ENCODE data around the gene FAM234B.

FAM234B gene

DNA sequence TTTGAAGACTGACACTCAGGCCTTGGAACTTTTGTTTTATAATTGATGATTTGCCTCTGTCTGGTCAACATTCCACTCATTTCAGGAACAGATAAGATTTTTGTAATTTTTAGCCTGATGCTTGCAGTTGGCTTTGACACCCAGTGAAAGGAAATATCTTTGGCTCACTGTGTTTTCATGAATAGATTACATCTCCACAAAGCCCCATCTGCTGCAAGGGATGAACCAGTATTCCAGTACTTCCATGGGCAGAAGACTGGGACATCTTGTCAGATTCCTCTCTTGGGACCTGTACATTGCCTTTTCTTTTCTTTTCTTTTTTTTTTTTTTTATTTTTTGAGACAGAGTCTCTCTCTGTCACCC lies 30.9 kb downstream of the FAM234B start:
- Histone ChIP-seq H3K9me2 (replicated peaks; ENCODE audit: insufficient read depth, low read length) (no peaks in the 10 kb centered on the region), H3K36me3 (ENCODE audit: low read length) (no peaks in the 10 kb centered on the region), H4K20me1 (ENCODE audit: low read depth, low read length) (no peaks in the 10 kb centered on the region), H3K4me3 (ENCODE audit: insufficient read depth, low read length, poor library complexity, severe bottlenecking) (no peak overlapping the region), H2AFZ (ENCODE audit: low read depth, low read length, severe bottlenecking) (no peak overlapping the region), H3F3A (ENCODE audit: insufficient read depth) (no peaks in the 10 kb centered on the region), H3K9me3 (ENCODE audit: insufficient read depth, low read length) (no peaks in the 10 kb centered on the region), H3K9ac (ENCODE audit: low read length) (no peak overlapping the region), H3K27ac (ENCODE audit: low read depth, low read length) (no peak overlapping the region), H3K4me2 (ENCODE audit: low read depth, low read length, poor library complexity, severe bottlenecking) (no peak overlapping the region), H3K27me3 (ENCODE audit: low read length) (no peaks in the 10 kb centered on the region), H3K79me2 (ENCODE audit: insufficient read depth, low read length) (no peaks in the 10 kb centered on the region)
- TF ChIP-seq EZH2phosphoT487 (conservative IDR thresholded peaks at IDR 0.05; ENCODE audit: low read length) = no peak
- TF ChIP-seq, protein P1, sequence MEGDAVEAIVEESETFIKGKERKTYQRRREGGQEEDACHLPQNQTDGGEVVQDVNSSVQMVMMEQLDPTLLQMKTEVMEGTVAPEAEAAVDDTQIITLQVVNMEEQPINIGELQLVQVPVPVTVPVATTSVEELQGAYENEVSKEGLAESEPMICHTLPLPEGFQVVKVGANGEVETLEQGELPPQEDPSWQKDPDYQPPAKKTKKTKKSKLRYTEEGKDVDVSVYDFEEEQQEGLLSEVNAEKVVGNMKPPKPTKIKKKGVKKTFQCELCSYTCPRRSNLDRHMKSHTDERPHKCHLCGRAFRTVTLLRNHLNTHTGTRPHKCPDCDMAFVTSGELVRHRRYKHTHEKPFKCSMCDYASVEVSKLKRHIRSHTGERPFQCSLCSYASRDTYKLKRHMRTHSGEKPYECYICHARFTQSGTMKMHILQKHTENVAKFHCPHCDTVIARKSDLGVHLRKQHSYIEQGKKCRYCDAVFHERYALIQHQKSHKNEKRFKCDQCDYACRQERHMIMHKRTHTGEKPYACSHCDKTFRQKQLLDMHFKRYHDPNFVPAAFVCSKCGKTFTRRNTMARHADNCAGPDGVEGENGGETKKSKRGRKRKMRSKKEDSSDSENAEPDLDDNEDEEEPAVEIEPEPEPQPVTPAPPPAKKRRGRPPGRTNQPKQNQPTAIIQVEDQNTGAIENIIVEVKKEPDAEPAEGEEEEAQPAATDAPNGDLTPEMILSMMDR (IDR thresholded peaks at IDR 0.05; ENCODE audit: insufficient read depth, low read length, poor library complexity, severe bottlenecking) = no peak

DNA sequence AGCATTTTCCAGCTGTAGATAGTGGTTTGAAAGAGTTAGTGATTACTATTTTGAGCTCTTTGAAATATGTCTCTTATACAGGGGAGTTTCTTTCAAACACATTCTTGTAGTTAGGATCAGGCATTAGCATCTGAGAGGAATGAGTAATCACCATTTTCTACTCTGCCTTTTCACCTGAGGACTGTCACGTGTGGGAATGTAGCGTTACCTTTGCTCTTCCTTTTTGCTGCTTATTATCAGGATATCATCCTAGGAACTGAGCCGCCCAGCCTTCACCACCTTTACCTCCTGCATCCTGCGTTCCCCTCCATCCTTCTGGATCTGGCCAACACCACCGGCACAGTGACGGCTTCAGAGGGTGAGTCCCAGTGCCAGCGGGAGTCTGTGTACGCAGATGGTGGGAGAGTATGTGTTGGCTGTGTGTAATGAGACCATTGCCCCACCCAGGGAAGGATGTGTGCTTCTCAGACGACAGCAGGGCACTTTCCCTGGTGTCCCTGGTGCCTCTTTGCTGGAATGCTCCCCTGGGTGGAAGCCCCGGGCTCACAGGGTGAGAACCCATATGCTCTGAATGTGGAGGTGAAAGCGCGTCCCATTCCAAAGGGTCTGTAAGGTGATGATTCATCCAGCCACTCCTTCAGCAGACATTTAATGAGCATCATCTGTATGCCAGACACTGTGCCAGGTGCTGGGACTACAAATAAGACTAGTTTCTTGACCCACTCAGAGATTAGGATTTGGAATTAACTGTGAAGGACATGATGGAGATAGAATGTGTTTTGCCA lies 31.8 kb downstream of the FAM234B start:
- H3K9ac ChIP-seq (ENCODE audit: low read length) = no peak overlapping the region
- no peaks in the 10 kb centered on the region for H3K9me2 ChIP-seq (replicated peaks; ENCODE audit: insufficient read depth, low read length)
- no peak overlapping the region for H3K4me3 ChIP-seq (ENCODE audit: insufficient read depth, low read length, poor library complexity, severe bottlenecking)
- no peak overlapping the region for H3K27ac ChIP-seq (ENCODE audit: low read depth, low read length)
- H3K36me3 ChIP-seq (ENCODE audit: low read length) = no peaks in the 10 kb centered on the region
- TF ChIP-seq EZH2phosphoT487 (conservative IDR thresholded peaks at IDR 0.05; ENCODE audit: low read length) = no peak
- TF ChIP-seq, protein P1 (IDR thresholded peaks at IDR 0.05; ENCODE audit: insufficient read depth, low read length, poor library complexity, severe bottlenecking) = no peak
- H2AFZ ChIP-seq (ENCODE audit: low read depth, low read length, severe bottlenecking) = no peak overlapping the region
- no peaks in the 10 kb centered on the region for H3K27me3 ChIP-seq (ENCODE audit: low read length)
- no peak overlapping the region for H3K4me2 ChIP-seq (ENCODE audit: low read depth, low read length, poor library complexity, severe bottlenecking)
- no peaks in the 10 kb centered on the region for H4K20me1 ChIP-seq (ENCODE audit: low read depth, low read length)
- H3F3A ChIP-seq (ENCODE audit: insufficient read depth) = no peaks in the 10 kb centered on the region
- H3K9me3 ChIP-seq (ENCODE audit: insufficient read depth, low read length) = no peaks in the 10 kb centered on the region
- H3K79me2 ChIP-seq (ENCODE audit: insufficient read depth, low read length) = no peaks in the 10 kb centered on the region

DNA sequence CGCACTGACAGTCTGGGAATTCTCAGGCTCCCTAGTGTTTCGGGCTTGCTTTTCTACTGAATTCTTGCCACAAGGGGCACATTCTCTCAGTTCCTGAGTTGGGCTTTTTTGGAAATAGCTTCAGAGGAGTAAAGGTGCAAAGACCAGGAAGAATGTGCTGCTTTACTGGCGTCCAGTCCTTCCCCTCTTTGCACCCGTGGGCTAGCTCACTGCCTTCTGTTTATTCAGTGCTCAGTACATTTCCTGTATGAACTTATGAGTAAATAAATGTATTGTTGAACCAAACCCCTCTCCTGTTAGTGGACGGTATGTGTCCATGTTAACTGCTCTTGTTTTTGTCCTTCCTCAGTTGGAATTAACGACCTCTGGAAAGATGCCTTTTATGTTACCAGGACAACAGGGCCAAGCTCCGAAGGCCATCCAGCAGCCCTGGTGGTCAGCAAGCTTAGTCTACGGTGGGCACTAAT lies 35.3 kb downstream of the FAM234B start:
- H3K9me3 ChIP-seq (ENCODE audit: insufficient read depth, low read length) = no peaks in the 10 kb centered on the region
- no peaks in the 10 kb centered on the region for H3K9me2 ChIP-seq (replicated peaks; ENCODE audit: insufficient read depth, low read length)
- no peaks in the 10 kb centered on the region for H3K36me3 ChIP-seq (ENCODE audit: low read length)
- no peaks in the 10 kb centered on the region for H3F3A ChIP-seq (ENCODE audit: insufficient read depth)
- TF ChIP-seq, protein P1 (IDR thresholded peaks at IDR 0.05; ENCODE audit: insufficient read depth, low read length, poor library complexity, severe bottlenecking) = no peak
- no peak for TF ChIP-seq EZH2phosphoT487 (conservative IDR thresholded peaks at IDR 0.05; ENCODE audit: low read length)
- H2AFZ ChIP-seq (ENCODE audit: low read depth, low read length, severe bottlenecking) = no peak overlapping the region
- H3K27me3 ChIP-seq (ENCODE audit: low read length) = no peaks in the 10 kb centered on the region
- H3K9ac ChIP-seq (ENCODE audit: low read length) = no peak overlapping the region
- no peak overlapping the region for H3K4me2 ChIP-seq (ENCODE audit: low read depth, low read length, poor library complexity, severe bottlenecking)
- H3K4me3 ChIP-seq (ENCODE audit: insufficient read depth, low read length, poor library complexity, severe bottlenecking) = no peak overlapping the region
- no peaks in the 10 kb centered on the region for H4K20me1 ChIP-seq (ENCODE audit: low read depth, low read length)
- no peaks in the 10 kb centered on the region for H3K79me2 ChIP-seq (ENCODE audit: insufficient read depth, low read length)
- no peak overlapping the region for H3K27ac ChIP-seq (ENCODE audit: low read depth, low read length)

All from SU-DHL-6 (cell line).